ENCODE data around the gene ERBB4. TPM values are rescaled to one million over a fixed set of nuclear protein-coding genes. Genes with fewer than 3 reads are reported as not detected.

ERBB4 gene
- total RNA-seq, 1 donor from 2014 or later, result 1.2 TPM

- Mint-ChIP-seq H3K9me3 (ENCODE audit: unreplicated experiment) (no peaks in the 10 kb centered on the region), H3K27ac (ENCODE audit: unreplicated experiment) (no peak overlapping the region), H3K36me3 (ENCODE audit: low read depth, unreplicated experiment) (no peaks in the 10 kb centered on the region), H3K27me3 (ENCODE audit: low read depth, unreplicated experiment) (no peaks in the 10 kb centered on the region), H3K4me1 (ENCODE audit: low read depth, unreplicated experiment) (peaks cover 6% of the 10 kb centered on the region), H3K4me3 (ENCODE audit: unreplicated experiment) (no peak overlapping the region)
- Histone ChIP-seq H3K9ac (ENCODE audit: low read length) (no peak overlapping the region), H3K79me2 (ENCODE audit: insufficient read depth, low read length) (no peaks in the 10 kb centered on the region), H2AFZ (ENCODE audit: low read depth, low read length) (no peak overlapping the region), H3K27me3 (ENCODE audit: insufficient read depth, low read length) (no peaks in the 10 kb centered on the region), H3K9me3 (ENCODE audit: insufficient read depth, low read depth, low read length) (no peaks in the 10 kb centered on the region), H3K4me2 (ENCODE audit: low read length) (no peak overlapping the region), H3K36me3 (ENCODE audit: insufficient read depth, low read length) (no peaks in the 10 kb centered on the region), H4K20me1 (ENCODE audit: insufficient read depth, low read length) (no peaks in the 10 kb centered on the region), H3K27ac (ENCODE audit: low read depth, low read length) (no peak overlapping the region), H3K4me1 (ENCODE audit: insufficient read depth, low read length) (no peaks in the 10 kb centered on the region), H3K4me3 (ENCODE audit: insufficient read depth, low read depth, low read length) (no peak overlapping the region)
- DNase-seq (ENCODE audit: low read depth) (no peak), FAIRE-seq (no peak)
- TF ChIP-seq CTCF (IDR thresholded peaks at IDR 0.05; ENCODE audit: insufficient read depth, low read depth, low read length) (no peak), EZH2 (IDR thresholded peaks at IDR 0.05; ENCODE audit: insufficient read depth, low read length) (no peak)
Observed at GRCh38 chr2:212078103-212078502, 460.5 kb downstream of the ERBB4 start.

- H2AFZ ChIP-seq (ENCODE audit: low read depth, low read length), result no peak overlapping the region
- H3K36me3 Mint-ChIP-seq (ENCODE audit: low read depth, unreplicated experiment), result no peaks in the 10 kb centered on the region
Observed at GRCh38 chr2:212076456-212076855, 462.1 kb downstream of the ERBB4 start.

More at GRCh38 chr2:212076456-212076855, 462.1 kb downstream of the ERBB4 start:
- Histone ChIP-seq H3K9me3 (ENCODE audit: insufficient read depth, low read depth, low read length) (no peaks in the 10 kb centered on the region), H4K20me1 (ENCODE audit: insufficient read depth, low read length) (no peaks in the 10 kb centered on the region), H3K4me2 (ENCODE audit: low read length) (no peak overlapping the region), H3K79me2 (ENCODE audit: insufficient read depth, low read length) (no peaks in the 10 kb centered on the region), H3K27me3 (ENCODE audit: insufficient read depth, low read length) (no peaks in the 10 kb centered on the region), H3K27ac (ENCODE audit: low read depth, low read length) (no peak overlapping the region), H3K4me1 (ENCODE audit: insufficient read depth, low read length) (no peaks in the 10 kb centered on the region), H3K36me3 (ENCODE audit: insufficient read depth, low read length) (no peaks in the 10 kb centered on the region), H3K9ac (ENCODE audit: low read length) (no peak overlapping the region), H3K4me3 (ENCODE audit: insufficient read depth, low read depth, low read length) (no peak overlapping the region)
- Mint-ChIP-seq H3K4me3 (ENCODE audit: unreplicated experiment) (no peak overlapping the region), H3K4me1 (ENCODE audit: low read depth, unreplicated experiment) (peaks cover 6% of the 10 kb centered on the region), H3K9me3 (ENCODE audit: unreplicated experiment) (no peaks in the 10 kb centered on the region), H3K27me3 (ENCODE audit: low read depth, unreplicated experiment) (no peaks in the 10 kb centered on the region), H3K27ac (ENCODE audit: unreplicated experiment) (no peak overlapping the region)
- TF ChIP-seq CTCF (IDR thresholded peaks at IDR 0.05; ENCODE audit: insufficient read depth, low read depth, low read length) (no peak), EZH2 (IDR thresholded peaks at IDR 0.05; ENCODE audit: insufficient read depth, low read length) (no peak)
- no peak for FAIRE-seq
- DNase-seq (ENCODE audit: low read depth), result no peak

Data from astrocyte (in vitro differentiated cells and primary cell).